Measurements from ENCODE around the gene FHIT.
"Not testable (repeated sequence)": the region's sequence is repeated elsewhere in the genome, so short reads cannot be mapped to it uniquely, and the experiment has no call there.

FHIT gene

DNA sequence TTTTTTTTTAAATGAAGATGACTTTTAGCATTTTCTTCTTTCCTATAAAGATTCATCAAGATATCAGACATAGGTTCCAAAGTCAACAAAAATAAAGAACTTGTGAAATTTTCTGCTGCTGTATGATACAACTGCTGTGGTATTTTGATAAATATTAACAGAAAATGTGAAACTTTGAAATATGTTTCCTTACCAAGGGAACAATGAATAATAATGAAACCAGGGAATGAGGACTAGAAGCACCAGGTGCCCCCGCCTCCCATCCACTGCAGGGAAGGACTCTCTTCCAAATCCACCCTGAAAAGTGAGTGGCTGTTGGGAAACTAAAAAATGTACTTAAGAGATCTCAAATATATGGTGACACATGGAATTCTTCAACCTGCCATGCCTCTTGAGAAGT is 198.4 kb downstream of the FHIT start:
- no peaks in the 10 kb centered on the region for H3K36me3 ChIP-seq (ENCODE audit: insufficient read depth, low read length)
- H3K27ac ChIP-seq (ENCODE audit: low read depth, low read length), result no peak overlapping the region
- H3K27me3 ChIP-seq (ENCODE audit: control insufficient read depth in 1 of 2, insufficient read depth in 2 of 2, low read length in 2 of 2), result no peaks in the 10 kb centered on the region
- H3K9ac ChIP-seq (ENCODE audit: low read length), result no peak overlapping the region
- H3K4me3 ChIP-seq (ENCODE audit: low read depth in 1 of 2, low read length in 2 of 2), result no peak overlapping the region
- H3K4me1 ChIP-seq (ENCODE audit: insufficient read depth, low read length), result no peaks in the 10 kb centered on the region
- H3K9me3 ChIP-seq (ENCODE audit: low read length), result no peaks in the 10 kb centered on the region

GRCh38 chr3:61051666-61052065 is 199.6 kb downstream of the FHIT start:
- no peaks in the 10 kb centered on the region for H3K36me3 ChIP-seq (ENCODE audit: insufficient read depth, low read length)
- H3K27me3 ChIP-seq (ENCODE audit: control insufficient read depth in 1 of 2, insufficient read depth in 2 of 2, low read length in 2 of 2), result no peaks in the 10 kb centered on the region
- no peak overlapping the region for H3K27ac ChIP-seq (ENCODE audit: low read depth, low read length)
- H3K9ac ChIP-seq (ENCODE audit: low read length), result no peak overlapping the region
- H3K4me3 ChIP-seq (ENCODE audit: low read depth in 1 of 2, low read length in 2 of 2), result no peak overlapping the region
- H3K4me1 ChIP-seq (ENCODE audit: insufficient read depth, low read length), result no peaks in the 10 kb centered on the region
- H3K9me3 ChIP-seq (ENCODE audit: low read length), result no peaks in the 10 kb centered on the region

DNA sequence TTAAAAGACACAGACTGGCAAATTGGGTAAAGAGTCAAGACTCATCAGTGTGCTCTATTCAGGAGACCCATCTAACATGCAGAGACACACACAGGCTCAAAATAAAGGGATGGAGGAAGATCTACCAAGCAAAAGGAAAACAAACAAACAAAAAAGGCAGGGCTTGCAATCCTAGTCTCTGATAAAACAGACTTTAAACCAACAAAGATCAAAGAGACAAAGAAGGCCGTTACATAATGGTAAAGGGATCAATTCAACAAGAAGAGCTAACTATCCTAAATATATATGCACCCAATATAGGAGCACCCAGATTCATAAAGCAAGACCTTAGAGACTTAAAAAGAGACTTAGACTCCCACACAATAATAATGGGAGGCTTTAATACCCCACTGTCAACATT is 206.1 kb downstream of the FHIT start:
- H3K4me3 ChIP-seq (ENCODE audit: low read depth in 1 of 2, low read length in 2 of 2); H3K36me3 ChIP-seq (ENCODE audit: insufficient read depth, low read length); H3K27me3 ChIP-seq (ENCODE audit: control insufficient read depth in 1 of 2, insufficient read depth in 2 of 2, low read length in 2 of 2); H3K27ac ChIP-seq (ENCODE audit: low read depth, low read length); H3K9me3 ChIP-seq (ENCODE audit: low read length); H3K4me1 ChIP-seq (ENCODE audit: insufficient read depth, low read length); H3K9ac ChIP-seq (ENCODE audit: low read length): not testable (repeated sequence)

DNA sequence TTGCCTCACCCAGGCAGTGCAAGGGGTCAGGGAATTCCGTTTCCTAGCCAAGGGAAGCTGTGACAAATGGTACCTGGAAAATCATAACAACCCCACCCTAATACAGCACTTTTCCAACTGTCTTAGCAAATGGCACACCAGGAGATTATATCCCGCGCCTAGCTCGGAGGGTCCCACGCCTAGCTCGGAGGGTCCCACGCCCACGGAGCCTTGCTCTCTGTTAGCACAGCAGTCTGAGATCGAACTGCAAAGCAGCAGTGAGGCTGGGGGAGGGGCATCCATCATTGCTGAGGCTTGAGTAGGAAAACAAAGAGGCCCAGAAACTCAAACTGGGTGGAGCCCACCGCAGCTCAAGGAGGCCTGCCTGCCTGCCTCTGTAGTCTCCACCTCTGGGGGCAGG is 208.1 kb downstream of the FHIT start:
- Histone ChIP-seq H3K9ac (ENCODE audit: low read length) (no peak overlapping the region), H3K4me1 (ENCODE audit: insufficient read depth, low read length) (no peaks in the 10 kb centered on the region), H3K36me3 (ENCODE audit: insufficient read depth, low read length) (no peaks in the 10 kb centered on the region), H3K4me3 (ENCODE audit: low read depth in 1 of 2, low read length in 2 of 2) (no peak overlapping the region), H3K27ac (ENCODE audit: low read depth, low read length) (no peak overlapping the region), H3K9me3 (ENCODE audit: low read length) (no peaks in the 10 kb centered on the region), H3K27me3 (ENCODE audit: control insufficient read depth in 1 of 2, insufficient read depth in 2 of 2, low read length in 2 of 2) (no peaks in the 10 kb centered on the region)

- Histone ChIP-seq H3K4me3 (ENCODE audit: low read depth in 1 of 2, low read length in 2 of 2) (no peak overlapping the region), H3K27me3 (ENCODE audit: control insufficient read depth in 1 of 2, insufficient read depth in 2 of 2, low read length in 2 of 2) (no peaks in the 10 kb centered on the region), H3K4me1 (ENCODE audit: insufficient read depth, low read length) (no peaks in the 10 kb centered on the region), H3K36me3 (ENCODE audit: insufficient read depth, low read length) (no peaks in the 10 kb centered on the region), H3K9ac (ENCODE audit: low read length) (no peak overlapping the region), H3K27ac (ENCODE audit: low read depth, low read length) (no peak overlapping the region), H3K9me3 (ENCODE audit: low read length) (no peaks in the 10 kb centered on the region)
These were observed 210.6 kb downstream of the FHIT start for GRCh38 chr3:61040618-61041017.

DNA sequence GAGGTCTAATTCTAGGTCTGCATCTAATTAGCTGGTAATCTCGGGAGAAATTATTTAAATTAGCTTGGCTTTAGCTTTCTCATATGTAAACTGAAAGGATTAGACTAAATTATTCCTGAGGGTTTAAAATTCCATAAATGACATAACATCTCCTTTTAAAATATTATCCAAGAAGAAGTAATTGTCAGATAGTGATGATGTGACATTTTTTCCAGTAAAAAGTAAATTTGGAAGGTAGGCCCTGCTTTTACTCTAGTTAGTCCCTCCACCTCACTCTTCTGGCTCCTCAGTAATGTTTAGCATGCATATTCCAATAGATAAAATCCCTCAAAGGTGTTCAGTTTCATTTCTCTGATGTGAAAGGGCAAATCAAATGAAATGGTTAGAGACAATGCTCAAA is 215.7 kb downstream of the FHIT start:
- Histone ChIP-seq H3K4me1 (ENCODE audit: insufficient read depth, low read length) (no peaks in the 10 kb centered on the region), H3K9ac (ENCODE audit: low read length) (no peak overlapping the region), H3K9me3 (ENCODE audit: low read length) (no peaks in the 10 kb centered on the region), H3K27ac (ENCODE audit: low read depth, low read length) (no peak overlapping the region), H3K27me3 (ENCODE audit: control insufficient read depth in 1 of 2, insufficient read depth in 2 of 2, low read length in 2 of 2) (no peaks in the 10 kb centered on the region), H3K36me3 (ENCODE audit: insufficient read depth, low read length) (no peaks in the 10 kb centered on the region), H3K4me3 (ENCODE audit: low read depth in 1 of 2, low read length in 2 of 2) (no peak overlapping the region)

DNA sequence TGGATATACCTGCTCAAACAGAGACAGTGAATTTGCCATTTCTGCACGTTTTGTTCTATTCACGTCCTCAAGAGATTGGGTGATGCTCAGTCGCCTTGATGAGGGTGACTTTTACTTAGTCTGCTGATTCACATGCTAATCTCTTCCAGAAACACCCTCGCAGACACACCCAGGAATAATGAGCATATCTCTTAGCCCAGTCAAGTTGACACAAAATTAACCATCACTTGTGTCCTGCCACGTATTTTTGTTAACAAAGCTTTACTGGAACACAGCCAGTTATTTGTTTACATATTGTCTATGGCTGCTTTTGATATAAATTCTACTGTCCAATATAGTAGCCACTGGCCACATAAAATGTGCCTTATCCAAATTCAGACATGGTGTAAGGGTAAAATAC is 218.3 kb downstream of the FHIT start:
- no peaks in the 10 kb centered on the region for H3K9me3 ChIP-seq (ENCODE audit: low read length)
- H3K27me3 ChIP-seq (ENCODE audit: control insufficient read depth in 1 of 2, insufficient read depth in 2 of 2, low read length in 2 of 2), result no peaks in the 10 kb centered on the region
- H3K4me3 ChIP-seq (ENCODE audit: low read depth in 1 of 2, low read length in 2 of 2), result no peak overlapping the region
- H3K9ac ChIP-seq (ENCODE audit: low read length), result no peak overlapping the region
- H3K4me1 ChIP-seq (ENCODE audit: insufficient read depth, low read length), result no peaks in the 10 kb centered on the region
- H3K36me3 ChIP-seq (ENCODE audit: insufficient read depth, low read length), result no peaks in the 10 kb centered on the region
- H3K27ac ChIP-seq (ENCODE audit: low read depth, low read length), result no peak overlapping the region

DNA sequence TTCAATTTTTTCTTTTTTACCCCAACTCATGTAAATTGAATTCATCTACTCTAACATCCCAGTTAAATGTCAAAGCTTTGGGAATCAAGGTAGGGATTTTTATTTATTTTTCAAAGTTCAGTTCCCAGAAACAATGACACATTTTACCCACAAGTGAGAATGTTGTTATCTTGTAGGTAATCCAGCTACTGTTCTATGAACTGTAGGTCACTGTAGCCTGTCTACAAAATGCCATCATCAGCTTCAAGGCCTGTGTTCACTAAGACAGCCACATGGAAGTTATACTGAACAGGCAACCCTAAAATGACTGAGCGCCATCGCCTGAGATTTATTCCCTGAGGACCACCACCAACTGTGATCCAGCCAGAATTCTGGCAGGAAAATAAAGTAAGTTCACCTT is 219.7 kb downstream of the FHIT start:
- Histone ChIP-seq H3K9me3 (ENCODE audit: low read length) (no peaks in the 10 kb centered on the region), H3K36me3 (ENCODE audit: insufficient read depth, low read length) (no peaks in the 10 kb centered on the region), H3K9ac (ENCODE audit: low read length) (no peak overlapping the region), H3K4me3 (ENCODE audit: low read depth in 1 of 2, low read length in 2 of 2) (no peak overlapping the region), H3K27me3 (ENCODE audit: control insufficient read depth in 1 of 2, insufficient read depth in 2 of 2, low read length in 2 of 2) (no peaks in the 10 kb centered on the region), H3K4me1 (ENCODE audit: insufficient read depth, low read length) (no peaks in the 10 kb centered on the region), H3K27ac (ENCODE audit: low read depth, low read length) (no peak overlapping the region)

DNA sequence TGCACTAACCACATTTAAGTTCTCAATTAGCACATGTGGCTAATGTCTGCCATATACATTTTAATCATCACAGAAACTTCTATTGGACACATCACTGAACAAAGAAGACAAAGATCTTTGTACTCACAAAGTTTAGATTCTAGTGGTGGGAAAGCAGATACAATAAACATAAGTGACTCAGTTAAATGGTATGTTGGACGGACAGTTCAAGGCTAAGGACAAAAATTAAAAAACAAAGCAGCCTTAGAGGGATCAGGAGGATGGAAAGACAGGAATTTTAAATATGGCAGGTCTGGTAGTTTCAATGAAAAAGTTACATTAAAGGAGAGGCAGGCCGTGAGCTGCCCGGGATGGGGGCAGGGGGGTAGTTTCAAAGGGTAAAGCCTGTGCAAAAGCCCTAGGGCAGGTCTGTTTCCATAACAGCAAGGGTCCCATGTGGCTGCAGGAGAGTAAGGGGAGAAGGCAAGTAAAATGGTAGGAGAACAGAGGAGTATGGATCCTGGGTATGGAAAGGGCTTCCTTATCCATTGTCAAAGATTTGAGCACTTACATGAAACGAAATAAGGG is 220.7 kb downstream of the FHIT start:
- no peak overlapping the region for H3K9ac ChIP-seq (ENCODE audit: low read length)
- no peaks in the 10 kb centered on the region for H3K36me3 ChIP-seq (ENCODE audit: insufficient read depth, low read length)
- no peak overlapping the region for H3K4me3 ChIP-seq (ENCODE audit: low read depth in 1 of 2, low read length in 2 of 2)
- no peaks in the 10 kb centered on the region for H3K4me1 ChIP-seq (ENCODE audit: insufficient read depth, low read length)
- H3K27me3 ChIP-seq (ENCODE audit: control insufficient read depth in 1 of 2, insufficient read depth in 2 of 2, low read length in 2 of 2), result no peaks in the 10 kb centered on the region
- no peak overlapping the region for H3K27ac ChIP-seq (ENCODE audit: low read depth, low read length)
- H3K9me3 ChIP-seq (ENCODE audit: low read length), result no peaks in the 10 kb centered on the region

- no peak overlapping the region for H3K9ac ChIP-seq (ENCODE audit: low read length)
- no peak overlapping the region for H3K27ac ChIP-seq (ENCODE audit: low read depth, low read length)
- no peaks in the 10 kb centered on the region for H3K9me3 ChIP-seq (ENCODE audit: low read length)
- H3K4me1 ChIP-seq (ENCODE audit: insufficient read depth, low read length), result no peaks in the 10 kb centered on the region
- H3K36me3 ChIP-seq (ENCODE audit: insufficient read depth, low read length), result no peaks in the 10 kb centered on the region
- H3K27me3 ChIP-seq (ENCODE audit: control insufficient read depth in 1 of 2, insufficient read depth in 2 of 2, low read length in 2 of 2), result no peaks in the 10 kb centered on the region
- no peak overlapping the region for H3K4me3 ChIP-seq (ENCODE audit: low read depth in 1 of 2, low read length in 2 of 2)
These were observed 222.1 kb downstream of the FHIT start for GRCh38 chr3:61029194-61029593.

DNA sequence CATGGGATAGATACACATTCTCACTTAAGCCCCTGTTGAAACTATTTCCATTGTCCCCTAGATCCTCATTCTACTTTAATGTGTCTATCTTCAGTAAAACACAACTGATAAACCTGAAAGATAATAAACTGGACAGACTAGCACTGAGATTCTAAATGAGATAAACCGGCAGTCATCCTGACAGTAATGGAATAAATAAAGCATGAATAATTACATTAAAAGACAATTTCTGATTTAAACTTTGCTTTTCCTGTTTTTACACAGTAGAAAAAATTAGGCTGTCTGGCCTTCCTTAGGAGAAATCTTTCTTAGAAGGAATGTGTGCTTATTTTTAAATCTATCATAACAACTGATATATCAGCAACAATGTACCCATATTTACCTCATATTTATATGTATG is 232.4 kb downstream of the FHIT start:
- no peaks in the 10 kb centered on the region for H3K27me3 ChIP-seq (ENCODE audit: control insufficient read depth in 1 of 2, insufficient read depth in 2 of 2, low read length in 2 of 2)
- no peak overlapping the region for H3K4me3 ChIP-seq (ENCODE audit: low read depth in 1 of 2, low read length in 2 of 2)
- no peaks in the 10 kb centered on the region for H3K36me3 ChIP-seq (ENCODE audit: insufficient read depth, low read length)
- no peak overlapping the region for H3K9ac ChIP-seq (ENCODE audit: low read length)
- no peaks in the 10 kb centered on the region for H3K4me1 ChIP-seq (ENCODE audit: insufficient read depth, low read length)
- no peak overlapping the region for H3K27ac ChIP-seq (ENCODE audit: low read depth, low read length)
- no peaks in the 10 kb centered on the region for H3K9me3 ChIP-seq (ENCODE audit: low read length)

DNA sequence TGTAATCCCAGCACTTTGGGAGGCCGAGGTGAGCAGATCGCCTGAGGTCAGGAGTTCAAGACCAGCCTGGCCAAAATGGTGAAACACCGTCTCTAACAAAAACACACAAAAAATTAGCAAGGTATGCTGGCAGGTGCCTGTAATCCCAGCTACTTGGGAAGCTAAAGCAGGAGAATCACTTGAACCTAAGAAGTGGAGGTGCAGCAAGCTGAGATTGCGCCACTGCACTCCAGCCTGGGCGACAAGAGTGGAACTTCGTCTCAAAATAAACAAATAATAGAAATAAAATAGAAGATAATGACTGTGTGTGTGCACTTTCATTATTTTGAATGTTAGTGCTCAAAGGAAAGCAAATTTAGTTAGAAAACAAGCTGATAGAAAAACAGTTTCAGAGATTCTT is 234.2 kb downstream of the FHIT start:
- not testable (repeated sequence) for H3K4me1 ChIP-seq (ENCODE audit: insufficient read depth, low read length); H3K36me3 ChIP-seq (ENCODE audit: insufficient read depth, low read length); H3K27me3 ChIP-seq (ENCODE audit: control insufficient read depth in 1 of 2, insufficient read depth in 2 of 2, low read length in 2 of 2); H3K9ac ChIP-seq (ENCODE audit: low read length); H3K9me3 ChIP-seq (ENCODE audit: low read length); H3K27ac ChIP-seq (ENCODE audit: low read depth, low read length); H3K4me3 ChIP-seq (ENCODE audit: low read depth in 1 of 2, low read length in 2 of 2)
